ENCODE data around the gene PLXNA4.

The PLXNA4 gene

DNA sequence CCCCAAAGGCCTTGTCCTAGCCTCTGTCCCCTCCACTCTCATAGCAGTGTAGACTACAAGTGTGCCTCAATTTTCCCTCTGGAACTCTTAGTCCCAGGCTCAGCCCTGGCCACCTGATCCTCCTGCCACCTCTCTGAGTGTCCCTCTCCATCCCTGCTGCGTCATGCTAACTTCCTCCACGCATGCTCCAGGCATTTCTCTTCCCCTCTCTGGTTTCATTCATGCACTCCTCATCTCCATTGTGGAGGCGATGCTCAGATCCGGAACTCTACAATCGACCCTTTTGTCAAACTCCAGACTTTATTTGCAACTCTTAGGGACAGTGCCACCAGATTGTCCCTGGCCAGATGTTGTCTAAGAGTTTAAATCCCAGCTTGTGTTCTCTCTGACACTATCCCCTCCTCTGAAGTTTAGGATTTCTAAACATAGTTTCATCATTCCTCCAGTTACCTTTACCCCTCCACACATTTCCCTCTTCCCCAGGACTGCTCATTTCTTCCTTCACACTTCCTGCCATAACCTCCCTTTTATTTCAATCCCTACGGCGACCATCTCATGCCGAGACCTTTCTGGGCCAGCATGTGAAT lies 492.6 kb downstream of the PLXNA4 start:
- TF ChIP-seq, protein P1, sequence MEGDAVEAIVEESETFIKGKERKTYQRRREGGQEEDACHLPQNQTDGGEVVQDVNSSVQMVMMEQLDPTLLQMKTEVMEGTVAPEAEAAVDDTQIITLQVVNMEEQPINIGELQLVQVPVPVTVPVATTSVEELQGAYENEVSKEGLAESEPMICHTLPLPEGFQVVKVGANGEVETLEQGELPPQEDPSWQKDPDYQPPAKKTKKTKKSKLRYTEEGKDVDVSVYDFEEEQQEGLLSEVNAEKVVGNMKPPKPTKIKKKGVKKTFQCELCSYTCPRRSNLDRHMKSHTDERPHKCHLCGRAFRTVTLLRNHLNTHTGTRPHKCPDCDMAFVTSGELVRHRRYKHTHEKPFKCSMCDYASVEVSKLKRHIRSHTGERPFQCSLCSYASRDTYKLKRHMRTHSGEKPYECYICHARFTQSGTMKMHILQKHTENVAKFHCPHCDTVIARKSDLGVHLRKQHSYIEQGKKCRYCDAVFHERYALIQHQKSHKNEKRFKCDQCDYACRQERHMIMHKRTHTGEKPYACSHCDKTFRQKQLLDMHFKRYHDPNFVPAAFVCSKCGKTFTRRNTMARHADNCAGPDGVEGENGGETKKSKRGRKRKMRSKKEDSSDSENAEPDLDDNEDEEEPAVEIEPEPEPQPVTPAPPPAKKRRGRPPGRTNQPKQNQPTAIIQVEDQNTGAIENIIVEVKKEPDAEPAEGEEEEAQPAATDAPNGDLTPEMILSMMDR (IDR thresholded peaks at IDR 0.05), result no peak

DNA sequence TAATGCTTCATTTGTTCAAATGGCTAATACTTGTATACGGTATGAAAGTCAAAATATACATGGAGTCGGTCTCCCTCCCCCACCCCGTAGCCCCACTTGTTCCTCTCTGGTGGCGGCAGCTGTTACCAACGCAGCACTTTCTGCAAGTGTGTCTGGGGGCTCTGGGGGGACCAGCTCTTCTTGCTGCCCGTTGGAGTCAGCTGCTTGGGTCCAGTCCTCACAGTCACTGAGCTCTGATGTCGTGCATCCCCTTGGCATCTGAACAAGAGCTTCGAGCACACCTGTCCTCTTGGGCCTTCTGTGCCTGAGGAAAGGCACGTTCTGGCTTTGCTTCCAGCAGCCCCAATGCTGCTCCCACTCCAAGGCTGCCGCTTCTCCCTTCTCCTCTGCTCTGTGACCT lies 493.1 kb downstream of the PLXNA4 start:
- TF ChIP-seq, protein P1 (IDR thresholded peaks at IDR 0.05), result no peak

DNA sequence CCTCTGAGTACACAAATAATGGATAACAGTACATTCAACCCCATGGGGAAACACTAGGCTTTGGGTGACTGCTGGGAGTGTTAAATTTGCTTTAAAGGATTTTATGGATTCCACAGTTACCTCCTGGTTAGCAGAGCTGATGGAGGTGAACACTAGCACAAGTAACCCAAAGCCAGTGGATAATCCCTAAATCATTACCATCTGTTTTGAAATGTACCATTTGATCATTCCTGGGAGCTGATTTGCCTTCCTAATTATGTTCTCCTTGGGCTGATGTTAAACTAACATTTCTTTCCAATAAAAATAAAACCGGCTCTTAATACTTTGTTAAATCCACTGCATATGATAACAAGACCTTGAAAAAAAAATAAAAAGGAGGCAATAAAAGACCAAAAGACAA lies 493.9 kb downstream of the PLXNA4 start:
- TF ChIP-seq, protein P1 (IDR thresholded peaks at IDR 0.05), result no peak

DNA sequence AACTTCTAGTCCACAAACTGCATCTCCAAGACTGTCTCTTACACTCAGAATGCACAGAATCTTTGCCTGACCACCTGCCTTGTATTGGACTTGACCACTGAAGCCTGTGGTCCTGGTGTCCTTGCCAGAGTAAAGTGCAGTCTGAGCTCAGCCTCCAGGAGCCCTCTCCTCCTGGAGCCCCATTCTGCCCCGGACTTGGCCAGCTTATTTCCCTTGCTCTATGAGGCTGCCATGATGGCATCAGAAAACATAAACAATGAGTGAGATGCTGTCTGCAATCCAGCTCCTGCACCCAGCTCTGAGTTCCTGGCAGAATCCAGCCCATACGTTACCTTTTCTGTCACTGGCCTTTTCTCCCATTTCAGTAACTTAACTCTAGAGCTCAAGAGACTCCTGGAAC lies 494.6 kb downstream of the PLXNA4 start:
- TF ChIP-seq, protein P1 (IDR thresholded peaks at IDR 0.05), result no peak

DNA sequence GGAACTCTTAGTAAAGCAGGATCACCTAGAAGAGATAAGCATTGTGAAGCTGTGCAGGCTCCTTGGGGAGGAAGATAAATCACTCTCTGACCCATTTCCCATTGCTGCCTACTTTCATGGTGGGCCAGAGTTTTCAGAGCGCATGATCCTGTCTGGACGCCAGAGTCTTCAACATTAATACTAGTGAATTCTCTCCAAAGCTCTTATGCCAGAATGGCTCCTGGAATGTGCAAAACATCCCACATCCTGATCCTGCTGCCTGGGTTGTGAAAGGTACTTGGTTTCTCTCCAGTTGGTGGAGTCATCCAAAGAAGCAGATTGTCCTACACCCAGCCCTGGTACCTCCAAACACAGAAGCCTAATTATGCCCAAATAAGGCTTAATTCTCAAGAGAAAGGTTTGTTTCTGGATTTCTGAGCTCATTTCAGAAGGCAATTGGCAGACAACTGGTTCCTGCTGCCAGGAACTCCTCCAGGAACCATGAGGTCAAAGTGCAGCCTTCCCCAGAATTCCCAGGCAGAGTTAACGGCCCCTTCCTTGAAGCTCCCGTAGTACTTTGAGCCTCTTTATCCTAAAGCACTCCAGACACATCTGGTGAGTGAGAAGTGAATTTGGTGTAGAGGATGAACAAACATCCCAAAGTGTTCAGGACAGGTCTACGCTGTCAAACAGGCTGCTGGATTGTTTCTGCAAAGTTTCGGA lies 495.2 kb downstream of the PLXNA4 start:
- TF ChIP-seq, protein P1 (IDR thresholded peaks at IDR 0.05), result no peak

DNA sequence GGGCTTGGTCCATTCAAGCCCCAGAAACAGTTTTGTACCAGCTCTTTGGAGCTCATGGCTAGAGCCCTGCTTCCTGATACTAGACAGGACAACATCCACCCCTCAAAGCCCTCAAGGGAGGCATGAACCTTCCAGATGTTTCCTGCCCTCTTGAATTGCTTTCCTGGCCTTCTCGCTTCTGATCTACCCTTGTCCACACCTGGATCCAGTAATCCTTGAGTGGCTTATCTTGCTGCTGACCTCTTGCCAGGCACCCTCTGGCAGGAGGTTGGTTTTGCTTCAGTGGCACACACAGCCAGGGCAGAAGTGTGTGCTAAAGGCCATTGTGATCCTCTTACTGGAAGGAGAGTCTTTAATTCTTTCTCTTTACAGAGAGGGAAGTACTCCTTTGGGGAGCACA lies 495.8 kb downstream of the PLXNA4 start:
- TF ChIP-seq, protein P1 (IDR thresholded peaks at IDR 0.05), result no peak

DNA sequence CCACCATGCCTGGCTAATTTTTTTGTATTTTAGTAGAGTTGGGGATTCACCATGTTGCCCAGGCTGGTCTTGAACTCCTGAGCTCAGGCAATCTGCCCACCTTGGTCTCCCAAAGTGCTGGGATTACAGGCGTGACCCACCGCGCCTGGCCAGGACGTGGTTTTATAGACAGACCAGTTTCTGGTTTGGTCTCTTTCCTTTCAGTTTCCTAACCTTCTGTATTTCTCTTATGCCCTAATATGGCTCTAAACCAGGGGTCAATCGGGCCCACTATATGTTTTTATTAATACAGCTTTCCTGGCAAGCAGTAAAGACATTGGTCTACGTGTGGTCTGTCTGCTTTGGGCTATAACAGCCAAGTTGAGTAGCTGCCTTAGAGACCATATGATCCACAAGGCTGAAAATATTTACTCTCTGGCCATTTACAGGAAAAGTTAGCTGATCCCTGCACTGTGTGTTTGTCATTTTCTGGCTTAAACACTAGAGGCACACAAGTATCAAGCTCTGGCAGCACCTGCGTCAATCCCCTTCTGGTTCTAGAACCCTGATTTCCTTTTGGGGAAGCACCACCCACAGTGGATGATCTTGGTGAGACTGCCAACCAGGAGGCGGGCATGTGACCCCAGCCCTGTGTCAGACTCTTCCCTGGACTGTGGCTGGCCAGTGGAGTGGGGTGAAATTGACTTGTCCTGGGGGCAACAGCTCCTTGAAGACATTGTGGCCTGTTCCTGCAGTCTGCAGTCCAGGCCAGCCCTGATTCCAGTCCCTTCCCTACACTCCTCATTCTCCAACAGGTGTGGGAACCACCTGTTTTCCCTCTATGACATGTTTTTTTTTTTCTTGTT lies 497.2 kb downstream of the PLXNA4 start:
- TF ChIP-seq, protein P1 (IDR thresholded peaks at IDR 0.05), result no peak

Measured in LNCAP (cell line).